Loucy (cell line): Measurements from ENCODE around the gene MYBPHL.

Experiments used
- H2AFZ ChIP-seq: fragments of 200-600 bp; sonication (generic); 2 replicates; pipeline ENCODE4 v1.6.0; 2016; ENCODE audit warnings: antibody characterized with exemption, mild to moderate bottlenecking, low read length, moderate library complexity
- H3F3A ChIP-seq: fragments of 200-600 bp; 2 replicates; pipeline ENCODE4 v1.6.0; 2016; ENCODE audit warnings: antibody characterized with exemption, low read depth, mild to moderate bottlenecking
- H3K27me3 ChIP-seq: fragments of 200-600 bp; sonication (generic); 2 replicates; pipeline ENCODE4 v1.6.1; 2014; ENCODE audit warnings: low read length, mild to moderate bottlenecking; ENCODE audit not compliant: insufficient read depth, poor library complexity, severe bottlenecking
- H3K36me3 ChIP-seq: fragments of 200-600 bp; sonication (generic); 2 replicates; pipeline ENCODE4 v1.6.1; 2016; ENCODE audit warnings: low read length; ENCODE audit not compliant: insufficient read depth
- H3K4me1 ChIP-seq: fragments of 200-600 bp; sonication (generic); 2 replicates; pipeline ENCODE4 v1.5.1; 2014; ENCODE audit warnings: low read length, mild to moderate bottlenecking; ENCODE audit not compliant: insufficient read depth, poor library complexity, severe bottlenecking
- H3K4me2 ChIP-seq: fragments of 200-600 bp; sonication (generic); 2 replicates; pipeline ENCODE4 v1.6.0; 2014; ENCODE audit warnings: antibody characterized with exemption, low read length, low read depth, mild to moderate bottlenecking; ENCODE audit not compliant: poor library complexity, severe bottlenecking
- H3K4me3 ChIP-seq: fragments of 200-600 bp; sonication (generic); 2 replicates; pipeline ENCODE4 v1.5.1; 2014; ENCODE audit warnings: low read length, mild to moderate bottlenecking, mixed read lengths; ENCODE audit not compliant: poor library complexity, severe bottlenecking
- H3K79me2 ChIP-seq: fragments of 200-600 bp; sonication (generic); 2 replicates; pipeline ENCODE4 v1.6.1; 2014; ENCODE audit warnings: low read length; ENCODE audit not compliant: insufficient read depth
- H3K9ac ChIP-seq: fragments of 200-600 bp; sonication (generic); 2 replicates; pipeline ENCODE4 v1.6.0; 2014; ENCODE audit warnings: mild to moderate bottlenecking, low read depth, low read length, moderate library complexity; ENCODE audit not compliant: poor library complexity, severe bottlenecking
- H3K9me2 ChIP-seq: fragments of 200-600 bp; sonication (generic); replicated peaks from 2 replicates; pipeline ENCODE4 v1.6.1; 2016; ENCODE audit warnings: low read depth, low read length, mixed read lengths
- H3K9me3 ChIP-seq: fragments of 200-600 bp; sonication (generic); 2 replicates; pipeline ENCODE4 v1.6.1; 2014; ENCODE audit warnings: mild to moderate bottlenecking, antibody characterized with exemption, low read length, low read depth; ENCODE audit not compliant: insufficient read depth
- H4K20me1 ChIP-seq: fragments of 200-600 bp; sonication (generic); 2 replicates; pipeline ENCODE4 v1.6.0; 2014; ENCODE audit warnings: antibody characterized with exemption, low read length, mild to moderate bottlenecking; ENCODE audit not compliant: insufficient read depth, poor library complexity, severe bottlenecking
- CTCF ChIP-seq: fragments of 200-600 bp; sonication (generic); conservative IDR thresholded peaks from 2 replicates; pipeline ENCODE4 v1.5.1; 2014; ENCODE audit warnings: mild to moderate bottlenecking, antibody characterized with exemption, low read length
- EZH2phosphoT487 ChIP-seq: fragments of 200-600 bp; IDR thresholded peaks from 2 replicates; pipeline ENCODE4 v1.6.1; 2018; ENCODE audit warnings: antibody characterized with exemption, mild to moderate bottlenecking, moderate library complexity, borderline replicate concordance

MYBPHL gene

GRCh38 chr1:109351457-109351856 is 44.6 kb upstream of the MYBPHL start:
- H2AFZ ChIP-seq: no peak overlapping the region
- no peaks in the 10 kb centered on the region for H3K9me2 ChIP-seq
- H3F3A ChIP-seq: no peaks in the 10 kb centered on the region; the same call in 1 of the 2 replicates
- no peaks in the 10 kb centered on the region for H3K4me1 ChIP-seq
- TF ChIP-seq EZH2phosphoT487: no peak
- TF ChIP-seq CTCF: no peak
- no peak overlapping the region for H3K4me2 ChIP-seq
- H3K36me3 ChIP-seq: peaks cover 27% of the 10 kb centered on the region; the same call in 1 of the 2 replicates
- H3K9ac ChIP-seq: no peak overlapping the region
- H3K4me3 ChIP-seq: no peak overlapping the region
- no peaks in the 10 kb centered on the region for H3K27me3 ChIP-seq
- H4K20me1 ChIP-seq: no peaks in the 10 kb centered on the region
- H3K79me2 ChIP-seq: no peaks in the 10 kb centered on the region
- H3K9me3 ChIP-seq: no peaks in the 10 kb centered on the region

- Histone ChIP-seq H3K79me2 (no peaks in the 10 kb centered on the region), H3K9ac (no peak overlapping the region), H3K27me3 (no peaks in the 10 kb centered on the region), H4K20me1 (no peaks in the 10 kb centered on the region), H3K4me2 (no peak overlapping the region), H2AFZ (no peak overlapping the region), H3F3A (no peaks in the 10 kb centered on the region; the same call in 1 of the 2 replicates), H3K9me2 (no peaks in the 10 kb centered on the region), H3K9me3 (no peaks in the 10 kb centered on the region), H3K4me1 (no peaks in the 10 kb centered on the region), H3K36me3 (peaks cover 30% of the 10 kb centered on the region; the same call in 1 of the 2 replicates), H3K4me3 (no peak overlapping the region)
- TF ChIP-seq CTCF: no peak
- no peak for TF ChIP-seq EZH2phosphoT487
These were observed 43.8 kb upstream of the MYBPHL start for GRCh38 chr1:109350655-109351054.

- Histone ChIP-seq H3K4me3 (no peak overlapping the region), H3K4me1 (no peaks in the 10 kb centered on the region), H2AFZ (no peak overlapping the region), H4K20me1 (no peaks in the 10 kb centered on the region), H3K27me3 (no peaks in the 10 kb centered on the region), H3F3A (no peaks in the 10 kb centered on the region; the same call in 1 of the 2 replicates), H3K9ac (no peak overlapping the region), H3K9me2 (no peaks in the 10 kb centered on the region), H3K4me2 (no peak overlapping the region), H3K36me3 (peaks cover 35% of the 10 kb centered on the region; the same call in 1 of the 2 replicates), H3K9me3 (no peaks in the 10 kb centered on the region), H3K79me2 (no peaks in the 10 kb centered on the region)
- TF ChIP-seq CTCF (no peak), EZH2phosphoT487 (no peak)
These were observed 43.4 kb upstream of the MYBPHL start for GRCh38 chr1:109350182-109350581.
